CD4-positive, CD25-positive, alpha-beta regulatory T cell (primary cell): ENCODE results near the gene YBX2. TPM values are rescaled to one million over a fixed set of nuclear protein-coding genes. Genes with fewer than 3 reads are reported as not detected.

Source experiments
- ATAC-seq, 2 donors: fragments of 150-1000 bp; cut with Tn5 transposase; one replicate each; pipeline ENCODE4 v1.10.0; 2021; ENCODE audit warnings: low read depth in 2 of 2, moderate number of reproducible peaks in 2 of 2, moderate library complexity in 1 of 2
- DNase-seq, 3 donors: peaks; one replicate each; pipeline versions ENCODE4 v3.0.0 to v3.0.0-alpha.2; 2012 to 2022; ENCODE audit warnings: mixed read lengths in 1 of 3
- H3K27ac ChIP-seq: one replicate; pipeline ENCODE4 v1.7.0; 2013; ENCODE audit warnings: mild to moderate bottlenecking, low read length; ENCODE audit not compliant: insufficient read depth, poor library complexity, severe bottlenecking
- H3K27me3 ChIP-seq: one replicate; pipeline ENCODE4 v1.7.0; 2013; ENCODE audit warnings: low read length; ENCODE audit not compliant: control insufficient read depth, insufficient read depth
- H3K36me3 ChIP-seq: one replicate; pipeline ENCODE4 v1.7.0; 2013; ENCODE audit warnings: mild to moderate bottlenecking, low read length, moderate library complexity; ENCODE audit not compliant: control insufficient read depth, insufficient read depth
- H3K4me1 ChIP-seq: 2 replicates; pipeline ENCODE4 v1.7.0; 2013; ENCODE audit warnings: mild to moderate bottlenecking, low read length; ENCODE audit not compliant: insufficient read depth, control insufficient read depth, poor library complexity, severe bottlenecking
- H3K4me3 ChIP-seq: one replicate; pipeline ENCODE4 v1.7.0; 2013; ENCODE audit warnings: low read depth, mild to moderate bottlenecking, low read length, moderate library complexity
- H3K9me3 ChIP-seq, 2 experiments: 1 replicate in 1 of 2; 2 replicates in 1 of 2; pipeline ENCODE4 v1.7.0; 2013; ENCODE audit warnings: low read length in 2 of 2, mild to moderate bottlenecking in 1 of 2, moderate library complexity in 1 of 2; ENCODE audit not compliant: control insufficient read depth in 2 of 2
- H3K27ac Mint-ChIP-seq, 3 donors: one replicate each; pipeline ENCODE4 v1.8.0; 2020 to 2022; ENCODE audit warnings: mild to moderate bottlenecking in 3 of 3, mixed read lengths in 3 of 3, moderate library complexity in 2 of 3
- H3K27me3 Mint-ChIP-seq: one replicate; pipeline ENCODE4 v1.8.0; 2022; ENCODE audit warnings: mild to moderate bottlenecking, mixed read lengths
- H3K36me3 Mint-ChIP-seq: one replicate; pipeline ENCODE4 v1.8.0; 2020; ENCODE audit warnings: mixed read lengths
- H3K4me1 Mint-ChIP-seq, 4 donors: one replicate each; pipeline ENCODE4 v1.8.0; 2020 to 2022; ENCODE audit warnings: mixed read lengths in 4 of 4, mild to moderate bottlenecking in 1 of 4
- H3K4me3 Mint-ChIP-seq, 4 donors: one replicate each; pipeline ENCODE4 v1.8.0; 2020 to 2022; ENCODE audit warnings: mild to moderate bottlenecking in 4 of 4, mixed read lengths in 4 of 4, moderate library complexity in 3 of 4
- H3K9me3 Mint-ChIP-seq, 7 donors: one replicate each; pipeline ENCODE4 v1.8.0; 2020 to 2022; ENCODE audit warnings: mixed read lengths in 7 of 7, mild to moderate bottlenecking in 3 of 7, moderate library complexity in 2 of 7
- polyA plus RNA-seq, 4 donors: library from polyadenylated mRNA; unstranded; fragments of 300-500 nt; fragmentation: Illumina TruSeq; gene quantifications; one replicate each; pipeline ENCODE4 v1.2.3, GENCODE V29; 2021
- total RNA-seq: library from RNA; stranded (reverse); gene quantifications from one replicate; pipeline ENCODE4 v1.2.3, GENCODE V29; 2022

The YBX2 gene
- total and polyA plus RNA-seq, 5 donors from 2014 or later, result not detected

GRCh38 chr17:7260151-7260550, 34.3 kb downstream of the YBX2 start:
- H3K27ac Mint-ChIP-seq, result no peak overlapping the region

GRCh38 chr17:7259555-7259889, 34.9 kb downstream of the YBX2 start:
- Mint-ChIP-seq H3K9me3 (no peaks in the 10 kb centered on the region), H3K27ac (no peak overlapping the region), H3K4me3 (peak overlapping the region in 1 of 4 donors; percentile 25), H3K4me1 (peaks cover 5 to 31% (median 14%) of the 10 kb centered on the region in 4 donors), H3K36me3 (peaks cover 7% of the 10 kb centered on the region), H3K27me3 (peaks cover 26% of the 10 kb centered on the region)
- Histone ChIP-seq H3K4me1 (peaks cover 34% of the 10 kb centered on the region), H3K36me3 (peaks cover 17% of the 10 kb centered on the region), H3K27ac (no peak overlapping the region), H3K27me3 (peaks cover 6% of the 10 kb centered on the region), H3K4me3 (no peak overlapping the region), H3K9me3 (no peaks in the 10 kb centered on the region)
- ATAC-seq (no peak), DNase-seq (no peak)

More at GRCh38 chr17:7260151-7260550, 34.3 kb downstream of the YBX2 start:
- Mint-ChIP-seq H3K4me1 (peaks cover 5 to 31% (median 13%) of the 10 kb centered on the region in 4 donors), H3K9me3 (no peaks in the 10 kb centered on the region), H3K27me3 (peaks cover 29% of the 10 kb centered on the region), H3K36me3 (peaks cover 7% of the 10 kb centered on the region), H3K4me3 (peak overlapping the region in 3 of 4 donors; percentile 61 to 69 (median 64))
- DNase-seq (no peak), ATAC-seq (no peak)
- H3K4me3 ChIP-seq, result no peak overlapping the region
- peaks cover 6% of the 10 kb centered on the region for H3K27me3 ChIP-seq
- H3K27ac ChIP-seq, result no peak overlapping the region
- H3K9me3 ChIP-seq, result no peaks in the 10 kb centered on the region
- H3K4me1 ChIP-seq, result peaks cover 34% of the 10 kb centered on the region
- peaks cover 15% of the 10 kb centered on the region for H3K36me3 ChIP-seq

- no peak overlapping the region for H3K27ac ChIP-seq
- Mint-ChIP-seq H3K27me3 (peaks cover 20% of the 10 kb centered on the region), H3K27ac (no peak overlapping the region), H3K4me3 (peak overlapping the region in 2 of 4 donors; percentile 38 to 64), H3K36me3 (peaks cover 7% of the 10 kb centered on the region), H3K4me1 (peaks cover 5 to 28% (median 14%) of the 10 kb centered on the region in 4 donors), H3K9me3 (no peaks in the 10 kb centered on the region)
- H3K4me1 ChIP-seq, result peaks cover 34% of the 10 kb centered on the region
- H3K27me3 ChIP-seq, result peaks cover 5% of the 10 kb centered on the region
- DNase-seq (no peak), ATAC-seq (no peak)
- H3K36me3 ChIP-seq, result peaks cover 19% of the 10 kb centered on the region
- no peak overlapping the region for H3K4me3 ChIP-seq
- no peaks in the 10 kb centered on the region for H3K9me3 ChIP-seq
Observed at GRCh38 chr17:7258731-7259554, 35.5 kb downstream of the YBX2 start.

- Mint-ChIP-seq H3K4me1 (peaks cover 11 to 25% (median 13%) of the 10 kb centered on the region in 4 donors), H3K27ac (peak overlapping the region in 1 of 3 donors; percentile 93), H3K4me3 (peak overlapping the region in 1 of 4 donors; percentile 69), H3K9me3 (no peaks in the 10 kb centered on the region), H3K36me3 (peaks cover 11% of the 10 kb centered on the region), H3K27me3 (peaks cover 3% of the 10 kb centered on the region)
- Histone ChIP-seq H3K4me1 (peaks cover 29% of the 10 kb centered on the region), H3K4me3 (no peak overlapping the region), H3K27me3 (no peaks in the 10 kb centered on the region), H3K27ac (no peak overlapping the region), H3K36me3 (peaks cover 19% of the 10 kb centered on the region), H3K9me3 (no peaks in the 10 kb centered on the region)
- ATAC-seq (no peak), DNase-seq (no peak)
Observed at GRCh38 chr17:7256766-7257456, 37.5 kb downstream of the YBX2 start.

- Histone ChIP-seq H3K4me1 (peaks cover 30% of the 10 kb centered on the region), H3K36me3 (peaks cover 19% of the 10 kb centered on the region), H3K4me3 (no peak overlapping the region), H3K27ac (no peak overlapping the region), H3K27me3 (no peaks in the 10 kb centered on the region), H3K9me3 (no peaks in the 10 kb centered on the region)
- no peaks in the 10 kb centered on the region for H3K9me3 Mint-ChIP-seq
- ATAC-seq (no peak), DNase-seq (no peak)
- peaks cover 11% of the 10 kb centered on the region for H3K36me3 Mint-ChIP-seq
- H3K4me1 Mint-ChIP-seq, result peaks cover 11 to 33% (median 23%) of the 10 kb centered on the region in 4 donors
- H3K27me3 Mint-ChIP-seq, result no peaks in the 10 kb centered on the region
- peak overlapping the region in 2 of 4 donors; percentile 74 to 83 for H3K4me3 Mint-ChIP-seq
- H3K27ac Mint-ChIP-seq, result peak overlapping the region in 1 of 3 donors; percentile 74
Observed at GRCh38 chr17:7254511-7254910, 39.9 kb downstream of the YBX2 start.

- Histone ChIP-seq H3K9me3 (no peaks in the 10 kb centered on the region), H3K4me3 (peak overlapping the region; percentile 77), H3K27ac (peak overlapping the region; percentile 100), H3K36me3 (peaks cover 13% of the 10 kb centered on the region), H3K4me1 (peaks cover 41% of the 10 kb centered on the region), H3K27me3 (no peaks in the 10 kb centered on the region)
- Mint-ChIP-seq H3K9me3 (no peaks in the 10 kb centered on the region), H3K4me3 (peak overlapping the region; percentile 95 to 96 (median 96)), H3K4me1 (peaks cover 11 to 45% (median 31%) of the 10 kb centered on the region in 4 donors), H3K27me3 (no peaks in the 10 kb centered on the region), H3K27ac (peak overlapping the region; percentile 99 to 100 (median 99)), H3K36me3 (peaks cover 11% of the 10 kb centered on the region)
- DNase-seq (no peak), ATAC-seq (no peak)
Observed at GRCh38 chr17:7253082-7253481, 41.4 kb downstream of the YBX2 start.

GRCh38 chr17:7252176-7253043, 42.0 kb downstream of the YBX2 start, which contains the start of gene ELP5:
Gene ELP5, plus strand, starts transcription at chr17:7252215. Its CDS starts 336 bp downstream, at chr17:7252551.
- no peaks in the 10 kb centered on the region for H3K9me3 Mint-ChIP-seq
- Histone ChIP-seq H3K9me3 (no peaks in the 10 kb centered on the region), H3K27ac (peak within 1 kb of the TSS; percentile 100), H3K4me3 (peak within 1 kb of the TSS; percentile 77), H3K36me3 (peaks cover 12% of the 10 kb centered on the region), H3K4me1 (peaks cover 41% of the 10 kb centered on the region), H3K27me3 (no peaks in the 10 kb centered on the region)
- H3K36me3 Mint-ChIP-seq, result peaks cover 11% of the 10 kb centered on the region
- H3K4me3 Mint-ChIP-seq, result peak within 1 kb of the TSS; percentile 95 to 97 (median 96)
- H3K4me1 Mint-ChIP-seq, result peaks cover 11 to 45% (median 31%) of the 10 kb centered on the region in 4 donors
- no peaks in the 10 kb centered on the region for H3K27me3 Mint-ChIP-seq
- peak within 1 kb of the TSS; percentile 99 to 100 (median 99) for H3K27ac Mint-ChIP-seq
- ATAC-seq, result peak; percentile 33 to 48
- peak; percentile 82 to 92 (median 86) for DNase-seq
